ENCODE data around the gene POMP. TPM values are rescaled to one million over a fixed set of nuclear protein-coding genes. Genes with fewer than 3 reads are reported as not detected.

Gene POMP
- total and polyA plus RNA-seq, 2 of the 4 experiments (the other 2 are of a cell fraction): 60.2 to 68.4 TPM

GRCh38 chr13:28717170-28717569 is 58.2 kb downstream of the POMP start:
- BruUV-seq (replicated peaks): no TSS peak
- H4K5ac ChIP-seq (ENCODE audit: low read depth, low read length): 0 out of 2 replicates have a peak overlapping the region, but pooled peaks have one; percentile 23
- 0 out of 2 replicates have a peak overlapping the region, but pooled peaks have one; percentile 46 for H3K14ac ChIP-seq (replicated peaks; ENCODE audit: low read depth, low read length)
- no peak overlapping the region for H3K27ac ChIP-seq (ENCODE audit: insufficient read depth, low read length)
- no peaks in the 10 kb centered on the region for H3K9me3 ChIP-seq (ENCODE audit: control insufficient read depth, insufficient read depth, low read length)
- H2BK120ac ChIP-seq (ENCODE audit: low read depth, low read length): 0 out of 2 replicates have a peak overlapping the region, but pooled peaks have one; percentile 9
- H3K9ac ChIP-seq (ENCODE audit: low read depth, low read length): no peak overlapping the region
- H2BK20ac ChIP-seq (ENCODE audit: low read depth, low read length): no peak overlapping the region; the same call in 1 of the 2 replicates
- TF ChIP-seq SMC3 (IDR thresholded peaks at IDR 0.05; ENCODE audit: low read depth, low read length) (no peak), NFE2L2 (IDR thresholded peaks at IDR 0.05; ENCODE audit: low read depth, low read length) (no peak), RCOR1 (IDR thresholded peaks at IDR 0.05; ENCODE audit: insufficient replicate concordance, low read length) (no peak), BHLHE40 (IDR thresholded peaks at IDR 0.05; ENCODE audit: low read depth, low read length) (no peak), MAFK (IDR thresholded peaks at IDR 0.05; ENCODE audit: low read depth, low read length) (no peak), RFX5 (IDR thresholded peaks at IDR 0.05; ENCODE audit: low read depth, low read length) (no peak), CHD1 (IDR thresholded peaks at IDR 0.05; ENCODE audit: low read depth, low read length) (no peak), MXI1 (IDR thresholded peaks at IDR 0.05; ENCODE audit: borderline replicate concordance, low read depth, low read length) (no peak), POLR2A (IDR thresholded peaks at IDR 0.05; ENCODE audit: low read depth, low read length) (no peak), CTCF (conservative IDR thresholded peaks at IDR 0.05; ENCODE audit: low read depth, low read length) (no peak), FOS (IDR thresholded peaks at IDR 0.05; ENCODE audit: low read depth, low read length) (no peak), RAD21 (IDR thresholded peaks at IDR 0.05; ENCODE audit: low read length) (no peak), CEBPB (IDR thresholded peaks at IDR 0.05; ENCODE audit: low read depth, low read length) (no peak), ELK1 (IDR thresholded peaks at IDR 0.05; ENCODE audit: borderline replicate concordance, low read depth, low read length) (no peak)
- TF ChIP-seq, protein P1, sequence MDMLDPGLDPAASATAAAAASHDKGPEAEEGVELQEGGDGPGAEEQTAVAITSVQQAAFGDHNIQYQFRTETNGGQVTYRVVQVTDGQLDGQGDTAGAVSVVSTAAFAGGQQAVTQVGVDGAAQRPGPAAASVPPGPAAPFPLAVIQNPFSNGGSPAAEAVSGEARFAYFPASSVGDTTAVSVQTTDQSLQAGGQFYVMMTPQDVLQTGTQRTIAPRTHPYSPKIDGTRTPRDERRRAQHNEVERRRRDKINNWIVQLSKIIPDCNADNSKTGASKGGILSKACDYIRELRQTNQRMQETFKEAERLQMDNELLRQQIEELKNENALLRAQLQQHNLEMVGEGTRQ (IDR thresholded peaks at IDR 0.05; ENCODE audit: low read depth, low read length): no peak
- peak overlapping the region; percentile 46 for H3K4ac ChIP-seq (ENCODE audit: low read depth, low read length)
- no peak overlapping the region for H4K91ac ChIP-seq (ENCODE audit: insufficient read depth, low read depth, low read length)
- 59% methylated on average over 3 of the region's 3 CpGs; no CpG with 5 or more reads in 1 of the 2 experiments for WGBS, 2 experiments (ENCODE audit: extremely low coverage in 2 of 2, insufficient read length in 1 of 2)
- no peak overlapping the region for H2AK9ac ChIP-seq (replicated peaks; ENCODE audit: low read depth, low read length, poor library complexity)
- H3K79me1 ChIP-seq (ENCODE audit: low read depth in 1 of 2, low read length in 2 of 2): no peaks in the 10 kb centered on the region
- H4K8ac ChIP-seq (ENCODE audit: low read depth in 2 of 2, low read length in 2 of 2): peak overlapping the region in 1 of 2 experiments; percentile 19; a peak in 1 of 4 replicates
- POLR2A ChIA-PET (ENCODE audit: unreplicated experiment): no interaction called here
- H4K20me1 ChIP-seq (ENCODE audit: insufficient read depth, low read length): no peaks in the 10 kb centered on the region
- no peak overlapping the region for H3K56ac ChIP-seq (ENCODE audit: extremely low read depth, insufficient read depth, low read length)
- peak overlapping the region; percentile 48; the same call in 1 of the 2 replicates for H2AK5ac ChIP-seq (ENCODE audit: low read depth, low read length)
- H3K4me3 ChIP-seq (ENCODE audit: insufficient read depth, low read depth, low read length): no peak overlapping the region
- H3K9me1 ChIP-seq (ENCODE audit: insufficient read depth, low read length): peaks cover 4% of the 10 kb centered on the region; the same call in 1 of the 2 replicates
- peaks cover 12% of the 10 kb centered on the region for H3K4me1 ChIP-seq (ENCODE audit: control insufficient read depth, insufficient read depth, low read length)
- H3K23ac ChIP-seq (ENCODE audit: low read depth, low read length): peak overlapping the region; percentile 12; the same call in 1 of the 2 replicates
- DNase-seq (no peak), ATAC-seq (ENCODE audit: low read depth) (no peak)
- no peak overlapping the region; the same call in 1 of the 2 replicates for H3K18ac ChIP-seq (ENCODE audit: low read depth, low read length)
- H2BK5ac ChIP-seq (ENCODE audit: low read depth, low read length, poor library complexity, severe bottlenecking): no peak overlapping the region
- no peak overlapping the region for H3K4me2 ChIP-seq (ENCODE audit: low read depth, low read length)
- in situ Hi-C loops (cut with MboI; ENCODE audit: low sequenced_read_pairs) (no loop called here), intact Hi-C loops (cut with micrococcal nuclease) (loop anchor here (5.0 kb wide), 1 partner anchor 35 kb away; no protein-coding TSS in a partner anchor), dilution Hi-C loops (cut with HindIII; ENCODE audit: low sequenced_read_pairs, unreplicated experiment) (no loop called here)
- CTCF ChIA-PET: no interaction called here
- no peaks in the 10 kb centered on the region for H3K27me3 ChIP-seq (ENCODE audit: control insufficient read depth, insufficient read depth, low read length)
- H2BK15ac ChIP-seq (ENCODE audit: low read depth, low read length): 0 out of 3 replicates have a peak overlapping the region, but pooled peaks have one; percentile 36
- H3K36me3 ChIP-seq (ENCODE audit: control insufficient read depth, insufficient read depth, low read length): no peaks in the 10 kb centered on the region
- no peak overlapping the region for H2AFZ ChIP-seq (replicated peaks; ENCODE audit: low read length, poor library complexity)

All from IMR-90 (cell line).